ENCODE data around the gene HEXB. TPM values are rescaled to one million over a fixed set of nuclear protein-coding genes. Genes with fewer than 3 reads are reported as not detected.

HEXB gene
- total and polyA plus RNA-seq, 9 of the 15 experiments (the other 6 are each of a cell fraction or from before 2014, with no cell fraction given): 22.9 to 158 (median 108) TPM

DNA sequence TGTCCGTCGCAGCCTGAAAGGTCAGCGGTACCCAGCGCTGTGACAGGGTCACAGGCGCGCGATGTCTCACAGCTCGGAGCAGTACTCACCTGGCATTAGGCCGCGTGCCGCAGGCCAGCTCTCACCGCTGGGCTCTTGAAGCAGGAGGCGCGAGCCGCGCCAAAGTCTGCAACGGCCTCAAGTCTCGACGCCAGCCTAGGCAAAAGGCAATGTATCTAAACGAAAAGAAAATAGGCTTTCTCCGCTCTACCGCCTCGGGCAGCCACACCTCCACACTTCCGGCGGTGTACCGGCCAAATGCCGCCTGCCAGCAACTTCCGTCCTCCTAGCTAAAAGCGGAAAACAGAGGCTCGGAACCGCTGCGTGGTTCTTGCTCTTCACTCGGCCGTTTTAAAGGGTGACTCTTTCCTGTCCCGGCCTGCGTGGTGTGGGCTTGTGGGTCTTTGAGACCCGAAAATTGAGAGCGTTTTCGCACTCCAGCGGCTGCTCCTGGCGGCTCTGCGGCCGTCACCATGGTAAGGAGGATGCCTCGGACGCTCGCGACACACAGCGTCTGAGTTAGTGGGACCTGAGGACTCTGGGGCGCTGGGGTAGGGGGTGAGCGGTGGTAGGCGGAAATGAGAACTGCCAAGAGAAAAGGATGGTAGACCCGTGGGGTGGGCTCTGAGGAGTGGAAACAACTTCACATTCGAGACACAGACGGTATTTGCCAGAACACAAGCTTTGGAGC lies 82.0 kb downstream of the HEXB start, which contains the start of the genes GFM2 and NSA2 (continued):
- TF ChIP-seq, protein P1, sequence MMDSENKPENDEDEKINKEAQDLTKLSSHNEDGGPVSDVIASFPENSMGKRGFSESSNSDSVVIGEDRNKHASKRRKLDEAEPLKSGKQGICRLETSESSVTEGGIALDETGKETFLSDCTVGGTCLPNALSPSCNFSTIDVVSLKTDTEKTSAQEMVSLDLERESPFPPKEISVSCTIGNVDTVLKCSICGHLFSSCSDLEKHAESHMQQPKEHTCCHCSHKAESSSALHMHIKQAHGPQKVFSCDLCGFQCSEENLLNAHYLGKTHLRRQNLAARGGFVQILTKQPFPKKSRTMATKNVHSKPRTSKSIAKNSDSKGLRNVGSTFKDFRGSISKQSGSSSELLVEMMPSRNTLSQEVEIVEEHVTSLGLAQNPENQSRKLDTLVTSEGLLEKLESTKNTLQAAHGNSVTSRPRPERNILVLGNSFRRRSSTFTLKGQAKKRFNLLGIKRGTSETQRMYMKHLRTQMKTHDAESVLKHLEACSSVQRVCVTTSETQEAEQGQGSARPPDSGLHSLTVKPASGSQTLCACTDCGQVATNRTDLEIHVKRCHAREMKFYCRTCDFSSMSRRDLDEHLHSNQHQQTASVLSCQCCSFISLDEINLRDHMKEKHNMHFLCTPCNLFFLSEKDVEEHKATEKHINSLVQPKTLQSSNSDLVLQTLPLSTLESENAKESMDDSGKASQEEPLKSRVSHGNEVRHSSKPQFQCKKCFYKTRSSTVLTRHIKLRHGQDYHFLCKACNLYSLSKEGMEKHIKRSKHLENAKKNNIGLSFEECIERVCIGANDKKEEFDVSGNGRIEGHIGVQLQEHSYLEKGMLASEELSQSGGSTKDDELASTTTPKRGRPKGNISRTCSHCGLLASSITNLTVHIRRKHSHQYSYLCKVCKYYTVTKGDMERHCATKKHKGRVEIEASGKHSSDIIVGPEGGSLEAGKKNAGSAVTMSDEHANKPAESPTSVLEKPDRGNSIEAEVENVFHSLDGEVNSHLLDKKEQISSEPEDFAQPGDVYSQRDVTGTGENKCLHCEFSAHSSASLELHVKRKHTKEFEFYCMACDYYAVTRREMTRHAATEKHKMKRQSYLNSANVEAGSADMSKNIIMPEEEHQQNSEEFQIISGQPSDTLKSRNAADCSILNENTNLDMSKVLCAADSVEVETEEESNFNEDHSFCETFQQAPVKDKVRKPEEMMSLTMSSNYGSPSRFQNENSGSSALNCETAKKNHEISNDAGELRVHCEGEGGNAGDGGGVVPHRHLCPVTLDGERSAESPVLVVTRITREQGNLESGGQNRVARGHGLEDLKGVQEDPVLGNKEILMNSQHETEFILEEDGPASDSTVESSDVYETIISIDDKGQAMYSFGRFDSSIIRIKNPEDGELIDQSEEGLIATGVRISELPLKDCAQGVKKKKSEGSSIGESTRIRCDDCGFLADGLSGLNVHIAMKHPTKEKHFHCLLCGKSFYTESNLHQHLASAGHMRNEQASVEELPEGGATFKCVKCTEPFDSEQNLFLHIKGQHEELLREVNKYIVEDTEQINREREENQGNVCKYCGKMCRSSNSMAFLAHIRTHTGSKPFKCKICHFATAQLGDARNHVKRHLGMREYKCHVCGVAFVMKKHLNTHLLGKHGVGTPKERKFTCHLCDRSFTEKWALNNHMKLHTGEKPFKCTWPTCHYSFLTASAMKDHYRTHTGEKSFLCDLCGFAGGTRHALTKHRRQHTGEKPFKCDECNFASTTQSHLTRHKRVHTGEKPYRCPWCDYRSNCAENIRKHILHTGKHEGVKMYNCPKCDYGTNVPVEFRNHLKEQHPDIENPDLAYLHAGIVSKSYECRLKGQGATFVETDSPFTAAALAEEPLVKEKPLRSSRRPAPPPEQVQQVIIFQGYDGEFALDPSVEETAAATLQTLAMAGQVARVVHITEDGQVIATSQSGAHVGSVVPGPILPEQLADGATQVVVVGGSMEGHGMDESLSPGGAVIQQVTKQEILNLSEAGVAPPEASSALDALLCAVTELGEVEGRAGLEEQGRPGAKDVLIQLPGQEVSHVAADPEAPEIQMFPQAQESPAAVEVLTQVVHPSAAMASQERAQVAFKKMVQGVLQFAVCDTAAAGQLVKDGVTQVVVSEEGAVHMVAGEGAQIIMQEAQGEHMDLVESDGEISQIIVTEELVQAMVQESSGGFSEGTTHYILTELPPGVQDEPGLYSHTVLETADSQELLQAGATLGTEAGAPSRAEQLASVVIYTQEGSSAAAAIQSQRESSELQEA (IDR thresholded peaks at IDR 0.05; ENCODE audit: low read depth): no peak
- TF ChIP-seq ZKSCAN1 (IDR thresholded peaks at IDR 0.05; ENCODE audit: low read depth, low read length) (0 out of 2 replicates have a peak, but pooled peaks have one; percentile 53), DPF2 (IDR thresholded peaks at IDR 0.05) (no peak), ETV5 (CRISPR knock-in tag; IDR thresholded peaks at IDR 0.05; ENCODE audit: low read depth) (peak; percentile 89), CC2D1A (IDR thresholded peaks at IDR 0.05) (0 out of 2 replicates have a peak, but pooled peaks have one; percentile 27), ATF7 (IDR thresholded peaks at IDR 0.05) (peak; percentile 71), ZNF232 (CRISPR knock-in tag; IDR thresholded peaks at IDR 0.05) (no peak), STAT5B (CRISPR knock-in tag; IDR thresholded peaks at IDR 0.05) (no peak), HMG20B (CRISPR knock-in tag; IDR thresholded peaks at IDR 0.05) (no peak), NCOA2 (IDR thresholded peaks at IDR 0.05; ENCODE audit: partially characterized antibody in 2 of 2) (no peak), CBX8 (IDR thresholded peaks at IDR 0.05; ENCODE audit: borderline replicate concordance, extremely low read depth, low read depth, low read length, poor library complexity, severe bottlenecking) (no peak), SMARCA4 (IDR thresholded peaks at IDR 0.05) (no peak)
- TF ChIP-seq, protein P2, sequence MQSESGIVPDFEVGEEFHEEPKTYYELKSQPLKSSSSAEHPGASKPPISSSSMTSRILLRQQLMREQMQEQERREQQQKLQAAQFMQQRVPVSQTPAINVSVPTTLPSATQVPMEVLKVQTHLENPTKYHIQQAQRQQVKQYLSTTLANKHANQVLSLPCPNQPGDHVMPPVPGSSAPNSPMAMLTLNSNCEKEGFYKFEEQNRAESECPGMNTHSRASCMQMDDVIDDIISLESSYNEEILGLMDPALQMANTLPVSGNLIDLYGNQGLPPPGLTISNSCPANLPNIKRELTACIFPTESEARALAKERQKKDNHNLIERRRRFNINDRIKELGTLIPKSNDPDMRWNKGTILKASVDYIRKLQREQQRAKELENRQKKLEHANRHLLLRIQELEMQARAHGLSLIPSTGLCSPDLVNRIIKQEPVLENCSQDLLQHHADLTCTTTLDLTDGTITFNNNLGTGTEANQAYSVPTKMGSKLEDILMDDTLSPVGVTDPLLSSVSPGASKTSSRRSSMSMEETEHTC (IDR thresholded peaks at IDR 0.05): no peak
- TF ChIP-seq, protein P3, sequence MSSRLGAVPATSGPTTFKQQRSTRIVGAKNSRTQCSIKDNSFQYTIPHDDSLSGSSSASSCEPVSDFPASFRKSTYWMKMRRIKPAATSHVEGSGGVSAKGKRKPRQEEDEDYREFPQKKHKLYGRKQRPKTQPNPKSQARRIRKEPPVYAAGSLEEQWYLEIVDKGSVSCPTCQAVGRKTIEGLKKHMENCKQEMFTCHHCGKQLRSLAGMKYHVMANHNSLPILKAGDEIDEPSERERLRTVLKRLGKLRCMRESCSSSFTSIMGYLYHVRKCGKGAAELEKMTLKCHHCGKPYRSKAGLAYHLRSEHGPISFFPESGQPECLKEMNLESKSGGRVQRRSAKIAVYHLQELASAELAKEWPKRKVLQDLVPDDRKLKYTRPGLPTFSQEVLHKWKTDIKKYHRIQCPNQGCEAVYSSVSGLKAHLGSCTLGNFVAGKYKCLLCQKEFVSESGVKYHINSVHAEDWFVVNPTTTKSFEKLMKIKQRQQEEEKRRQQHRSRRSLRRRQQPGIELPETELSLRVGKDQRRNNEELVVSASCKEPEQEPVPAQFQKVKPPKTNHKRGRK (tag; IDR thresholded peaks at IDR 0.05): no peak
- TF ChIP-seq, protein P4, sequence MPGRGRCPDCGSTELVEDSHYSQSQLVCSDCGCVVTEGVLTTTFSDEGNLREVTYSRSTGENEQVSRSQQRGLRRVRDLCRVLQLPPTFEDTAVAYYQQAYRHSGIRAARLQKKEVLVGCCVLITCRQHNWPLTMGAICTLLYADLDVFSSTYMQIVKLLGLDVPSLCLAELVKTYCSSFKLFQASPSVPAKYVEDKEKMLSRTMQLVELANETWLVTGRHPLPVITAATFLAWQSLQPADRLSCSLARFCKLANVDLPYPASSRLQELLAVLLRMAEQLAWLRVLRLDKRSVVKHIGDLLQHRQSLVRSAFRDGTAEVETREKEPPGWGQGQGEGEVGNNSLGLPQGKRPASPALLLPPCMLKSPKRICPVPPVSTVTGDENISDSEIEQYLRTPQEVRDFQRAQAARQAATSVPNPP (IDR thresholded peaks at IDR 0.05; ENCODE audit: borderline replicate concordance, insufficient read depth, insufficient read length): no peak
